ENCODE data around the gene SOX6. TPM values are rescaled to one million over a fixed set of nuclear protein-coding genes. Genes with fewer than 3 reads are reported as not detected.
"Not testable (repeated sequence)": the region's sequence is repeated elsewhere in the genome, so short reads cannot be mapped to it uniquely, and the experiment has no call there.

The SOX6 gene
- total RNA-seq, 1 donor from 2014 or later, result 7.6 TPM

DNA sequence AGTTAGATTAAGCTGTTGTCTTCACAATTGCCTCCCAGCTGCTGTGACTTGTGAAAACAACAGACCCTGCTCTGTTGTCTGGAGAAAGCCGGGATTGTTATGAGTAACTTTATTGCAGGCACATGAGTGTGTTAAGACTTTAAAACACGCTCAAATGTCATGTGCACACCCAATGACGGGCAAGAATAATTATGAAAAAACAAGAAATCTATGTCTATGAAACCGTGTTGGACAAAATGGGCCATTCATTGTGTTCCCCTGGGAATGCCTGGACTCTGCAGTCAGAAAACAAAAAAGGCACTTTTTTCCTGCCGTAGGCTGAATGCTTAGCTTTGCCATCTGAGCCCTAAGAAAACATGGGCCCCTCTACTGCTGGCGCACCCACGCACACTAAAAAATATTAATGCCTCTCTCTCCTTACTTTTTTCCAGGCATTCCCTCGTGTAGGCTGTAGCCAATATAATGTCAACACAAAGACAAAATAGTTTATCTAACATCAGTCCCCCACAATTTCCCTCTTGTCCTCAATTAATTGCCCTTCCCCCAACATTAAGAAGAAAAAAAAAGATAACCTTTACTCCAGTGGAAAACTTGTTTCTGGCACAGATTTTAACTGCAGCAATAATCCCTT, 207.9 kb downstream of the SOX6 start:
- no peaks in the 10 kb centered on the region for H3K9me3 ChIP-seq (ENCODE audit: low read depth)
- peak overlapping the region; percentile 77 for H3K27ac ChIP-seq
- no peaks in the 10 kb centered on the region for H3K27me3 ChIP-seq
- no peak overlapping the region for H3K9ac ChIP-seq
- peak overlapping the region; percentile 29 for H3K27ac Mint-ChIP-seq
- peaks cover 23% of the 10 kb centered on the region for H3K4me1 ChIP-seq
- peaks cover 9% of the 10 kb centered on the region for H3F3A ChIP-seq (ENCODE audit: low read depth)
- H3K4me1 Mint-ChIP-seq, result peaks cover 35% of the 10 kb centered on the region
- no peak overlapping the region for H3K4me3 Mint-ChIP-seq
- H4K20me1 ChIP-seq (ENCODE audit: low read depth), result no peaks in the 10 kb centered on the region
- DNase-seq (ENCODE audit: low spot score), result peak; percentile 55
- peak overlapping the region; percentile 69 for H3K4me2 ChIP-seq
- no peaks in the 10 kb centered on the region for H3K27me3 Mint-ChIP-seq (ENCODE audit: insufficient read depth, low read depth)
- no peaks in the 10 kb centered on the region for H3K36me3 ChIP-seq
- H2AFZ ChIP-seq (replicated peaks), result peak overlapping the region; percentile 85
- H3K4me3 ChIP-seq, result no peak overlapping the region
- no peak for TF ChIP-seq EZH2phosphoT487 (IDR thresholded peaks at IDR 0.05)
- TF ChIP-seq, protein P1, sequence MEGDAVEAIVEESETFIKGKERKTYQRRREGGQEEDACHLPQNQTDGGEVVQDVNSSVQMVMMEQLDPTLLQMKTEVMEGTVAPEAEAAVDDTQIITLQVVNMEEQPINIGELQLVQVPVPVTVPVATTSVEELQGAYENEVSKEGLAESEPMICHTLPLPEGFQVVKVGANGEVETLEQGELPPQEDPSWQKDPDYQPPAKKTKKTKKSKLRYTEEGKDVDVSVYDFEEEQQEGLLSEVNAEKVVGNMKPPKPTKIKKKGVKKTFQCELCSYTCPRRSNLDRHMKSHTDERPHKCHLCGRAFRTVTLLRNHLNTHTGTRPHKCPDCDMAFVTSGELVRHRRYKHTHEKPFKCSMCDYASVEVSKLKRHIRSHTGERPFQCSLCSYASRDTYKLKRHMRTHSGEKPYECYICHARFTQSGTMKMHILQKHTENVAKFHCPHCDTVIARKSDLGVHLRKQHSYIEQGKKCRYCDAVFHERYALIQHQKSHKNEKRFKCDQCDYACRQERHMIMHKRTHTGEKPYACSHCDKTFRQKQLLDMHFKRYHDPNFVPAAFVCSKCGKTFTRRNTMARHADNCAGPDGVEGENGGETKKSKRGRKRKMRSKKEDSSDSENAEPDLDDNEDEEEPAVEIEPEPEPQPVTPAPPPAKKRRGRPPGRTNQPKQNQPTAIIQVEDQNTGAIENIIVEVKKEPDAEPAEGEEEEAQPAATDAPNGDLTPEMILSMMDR (IDR thresholded peaks at IDR 0.05), result no peak
- no peaks in the 10 kb centered on the region for H3K79me2 ChIP-seq (ENCODE audit: low read depth)
- peaks cover 19% of the 10 kb centered on the region for H3K9me3 Mint-ChIP-seq
- no peaks in the 10 kb centered on the region for H3K36me3 Mint-ChIP-seq

DNA sequence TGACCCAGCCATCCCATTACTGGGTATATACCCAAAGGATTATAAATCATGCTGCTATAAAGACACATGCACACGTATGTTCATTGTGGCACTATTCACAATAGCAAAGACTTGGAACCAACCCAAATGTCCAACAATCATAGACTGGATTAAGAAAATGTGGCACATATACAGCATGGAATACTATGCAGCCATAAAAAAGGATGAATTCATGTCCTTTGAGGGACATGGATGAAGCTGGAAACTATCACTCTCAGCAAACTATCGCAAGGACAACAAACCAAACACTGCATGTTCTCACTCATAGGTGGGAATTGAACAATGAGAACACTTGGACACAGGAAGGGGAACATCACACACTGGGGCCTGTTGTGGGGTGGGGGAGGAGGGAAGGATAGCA, 209.4 kb downstream of the SOX6 start:
- H3K36me3 ChIP-seq; H3K27me3 Mint-ChIP-seq (ENCODE audit: insufficient read depth, low read depth); H3K4me3 Mint-ChIP-seq; H3K27me3 ChIP-seq; H3F3A ChIP-seq (ENCODE audit: low read depth); H4K20me1 ChIP-seq (ENCODE audit: low read depth); DNase-seq (ENCODE audit: low spot score); H3K4me3 ChIP-seq; H3K27ac Mint-ChIP-seq; H2AFZ ChIP-seq (replicated peaks); H3K27ac ChIP-seq; H3K36me3 Mint-ChIP-seq; H3K4me2 ChIP-seq; H3K9ac ChIP-seq; H3K9me3 ChIP-seq (ENCODE audit: low read depth); H3K79me2 ChIP-seq (ENCODE audit: low read depth): not testable (repeated sequence)
- peaks cover 23% of the 10 kb centered on the region for H3K4me1 ChIP-seq
- H3K4me1 Mint-ChIP-seq, result peaks cover 33% of the 10 kb centered on the region
- H3K9me3 Mint-ChIP-seq, result peaks cover 24% of the 10 kb centered on the region

DNA sequence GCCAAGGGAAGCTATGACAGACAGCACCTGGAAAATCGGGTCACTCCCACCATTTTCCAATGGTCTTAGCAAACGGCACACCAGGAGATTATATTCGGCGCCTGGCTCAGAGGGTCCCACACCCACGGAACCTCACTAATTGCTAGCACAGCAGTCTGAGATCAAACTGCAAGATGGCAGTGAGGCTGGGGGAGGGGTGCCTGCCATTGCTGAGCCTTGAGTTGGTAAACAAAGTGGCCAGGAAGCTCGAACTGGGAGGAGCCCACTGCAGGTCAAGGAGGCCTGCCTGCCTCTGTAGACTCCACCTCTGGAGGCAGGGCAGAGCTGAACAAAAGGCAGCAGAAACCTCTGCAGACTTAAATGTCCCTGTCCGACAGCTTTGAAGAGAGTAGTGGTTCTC, 214.7 kb downstream of the SOX6 start:
- H3K4me3 ChIP-seq; H3K4me1 Mint-ChIP-seq; H3K36me3 Mint-ChIP-seq; H3K79me2 ChIP-seq (ENCODE audit: low read depth); H3K27me3 Mint-ChIP-seq (ENCODE audit: insufficient read depth, low read depth); H2AFZ ChIP-seq (replicated peaks); H3K36me3 ChIP-seq; H3K27ac Mint-ChIP-seq; H3K9ac ChIP-seq; H3K27ac ChIP-seq; H4K20me1 ChIP-seq (ENCODE audit: low read depth); H3K4me3 Mint-ChIP-seq; H3F3A ChIP-seq (ENCODE audit: low read depth); DNase-seq (ENCODE audit: low spot score); H3K27me3 ChIP-seq; H3K4me1 ChIP-seq; H3K4me2 ChIP-seq; H3K9me3 ChIP-seq (ENCODE audit: low read depth): not testable (repeated sequence)
- H3K9me3 Mint-ChIP-seq, result peaks cover 26% of the 10 kb centered on the region

DNA sequence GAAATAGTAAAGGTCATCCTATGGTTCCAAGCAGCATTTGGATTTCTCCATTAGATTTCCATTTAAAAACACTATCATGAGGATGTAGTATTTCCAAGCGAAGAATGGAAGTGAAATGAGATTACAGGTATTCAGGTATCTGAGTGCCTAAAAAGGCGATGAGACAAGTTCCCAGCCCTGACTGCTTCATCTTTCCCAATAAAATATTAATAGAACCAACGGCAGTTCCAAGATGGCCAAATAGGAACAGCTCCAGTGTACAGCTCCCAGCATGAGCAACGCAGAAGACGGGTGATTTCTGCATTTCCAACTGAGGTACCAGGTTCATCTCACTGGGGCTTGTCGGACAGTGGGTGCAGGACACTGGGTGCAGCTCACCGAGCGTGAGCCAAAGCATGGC, 215.2 kb downstream of the SOX6 start:
- DNase-seq (ENCODE audit: low spot score); H3K4me2 ChIP-seq; H2AFZ ChIP-seq (replicated peaks); H3K9me3 ChIP-seq (ENCODE audit: low read depth); H3K36me3 Mint-ChIP-seq; H3K4me3 Mint-ChIP-seq; H3K27me3 Mint-ChIP-seq (ENCODE audit: insufficient read depth, low read depth); H3K4me3 ChIP-seq; H3K27ac ChIP-seq; H3K36me3 ChIP-seq; H3K27ac Mint-ChIP-seq; H3K79me2 ChIP-seq (ENCODE audit: low read depth); H4K20me1 ChIP-seq (ENCODE audit: low read depth); H3K4me1 Mint-ChIP-seq; H3K4me1 ChIP-seq; H3F3A ChIP-seq (ENCODE audit: low read depth); H3K9ac ChIP-seq; H3K27me3 ChIP-seq: not testable (repeated sequence)
- peaks cover 28% of the 10 kb centered on the region for H3K9me3 Mint-ChIP-seq

DNA sequence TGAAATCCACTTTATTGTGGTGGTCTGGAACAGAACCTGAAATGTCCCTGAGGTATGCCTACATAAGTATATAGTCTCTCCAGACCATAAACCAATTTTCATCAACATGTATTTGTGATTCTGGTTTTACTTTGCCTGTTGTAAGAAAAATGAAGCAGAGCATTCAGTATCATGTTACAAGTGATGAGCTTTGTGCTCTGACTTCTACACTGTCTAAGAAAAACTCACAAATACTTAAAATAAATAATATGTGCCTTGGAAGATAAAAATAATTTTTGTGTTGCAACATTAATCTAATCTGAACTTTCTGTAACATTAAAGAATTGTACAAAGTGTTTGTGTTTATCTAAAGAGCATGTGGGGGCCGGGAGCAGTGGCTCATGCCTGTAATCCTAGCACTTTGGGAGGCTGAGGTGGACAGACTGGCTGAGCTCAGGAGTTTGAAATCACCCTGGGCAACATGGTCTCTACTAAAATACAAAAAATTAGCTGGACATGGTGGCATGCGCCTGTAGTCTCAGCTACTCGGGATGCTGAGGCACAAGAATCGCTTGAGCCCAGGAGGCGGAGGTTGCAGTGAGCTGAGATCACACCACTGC, 219.5 kb downstream of the SOX6 start:
- Histone ChIP-seq H2AFZ (replicated peaks) (no peak overlapping the region), H3K36me3 (no peaks in the 10 kb centered on the region), H3K4me2 (no peak overlapping the region), H3K9me3 (ENCODE audit: low read depth) (no peaks in the 10 kb centered on the region), H3K9ac (no peak overlapping the region), H3K4me1 (no peaks in the 10 kb centered on the region), H3K27ac (no peak overlapping the region), H3F3A (ENCODE audit: low read depth) (no peaks in the 10 kb centered on the region), H4K20me1 (ENCODE audit: low read depth) (no peaks in the 10 kb centered on the region), H3K4me3 (no peak overlapping the region), H3K79me2 (ENCODE audit: low read depth) (no peaks in the 10 kb centered on the region), H3K27me3 (no peaks in the 10 kb centered on the region)
- Mint-ChIP-seq H3K4me3 (no peak overlapping the region), H3K36me3 (peaks cover 6% of the 10 kb centered on the region), H3K4me1 (no peaks in the 10 kb centered on the region), H3K27ac (no peak overlapping the region), H3K9me3 (peaks cover 17% of the 10 kb centered on the region), H3K27me3 (ENCODE audit: insufficient read depth, low read depth) (no peaks in the 10 kb centered on the region)
- DNase-seq (ENCODE audit: low spot score), result no peak
- TF ChIP-seq EZH2phosphoT487 (IDR thresholded peaks at IDR 0.05), result no peak
- no peak for TF ChIP-seq EZH2 (IDR thresholded peaks at IDR 0.05)
- TF ChIP-seq, protein P1 (IDR thresholded peaks at IDR 0.05), result no peak
